ENCODE results near the gene SYP. TPM values are rescaled to one million over a fixed set of nuclear protein-coding genes. Genes with fewer than 3 reads are reported as not detected.

Gene SYP
- total RNA-seq, 1 donor from 2014 or later, result 1.5 TPM

- Mint-ChIP-seq H3K27me3 (ENCODE audit: low read depth) (no peaks in the 10 kb centered on the region), H3K4me3 (ENCODE audit: unreplicated experiment) (no peak overlapping the region), H3K27ac (ENCODE audit: unreplicated experiment) (no peak overlapping the region), H3K9me3 (ENCODE audit: low read depth) (peaks cover 4% of the 10 kb centered on the region), H3K36me3 (ENCODE audit: low read depth) (no peaks in the 10 kb centered on the region), H3K4me1 (ENCODE audit: low read depth) (peaks cover 31% of the 10 kb centered on the region)
- no peak for DNase-seq (ENCODE audit: low spot score)
- no peak for TF ChIP-seq CTCF (IDR thresholded peaks at IDR 0.05)
Observed at GRCh38 chrX:49187526-49187925, 12.5 kb downstream of the SYP start.

DNA sequence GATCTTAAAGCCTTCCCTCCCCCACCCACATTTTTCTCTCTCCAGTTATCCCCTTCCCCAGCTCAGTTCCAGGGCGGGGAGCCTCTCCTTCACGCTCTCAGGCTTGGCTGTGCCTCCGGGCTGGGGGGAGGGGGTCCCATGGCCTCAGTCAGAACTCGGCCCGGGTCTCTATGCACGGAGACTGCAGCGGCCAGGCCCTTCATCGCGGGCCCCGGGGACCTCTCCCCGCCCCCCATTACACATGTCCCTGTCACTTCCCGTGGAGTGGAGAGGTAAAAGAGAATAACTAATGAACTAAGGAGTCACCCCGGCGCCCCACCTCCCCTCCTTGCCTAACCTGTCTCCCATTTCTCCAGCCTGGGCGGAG is 13.0 kb downstream of the SYP start:
- Mint-ChIP-seq H3K36me3 (ENCODE audit: low read depth) (peaks cover 3% of the 10 kb centered on the region), H3K27me3 (ENCODE audit: low read depth) (no peaks in the 10 kb centered on the region), H3K4me1 (ENCODE audit: low read depth) (peaks cover 31% of the 10 kb centered on the region), H3K4me3 (ENCODE audit: unreplicated experiment) (no peak overlapping the region), H3K27ac (ENCODE audit: unreplicated experiment) (no peak overlapping the region), H3K9me3 (ENCODE audit: low read depth) (peaks cover 4% of the 10 kb centered on the region)
- no peak for TF ChIP-seq CTCF (IDR thresholded peaks at IDR 0.05)
- no peak for DNase-seq (ENCODE audit: low spot score)

- Mint-ChIP-seq H3K36me3 (ENCODE audit: low read depth) (peaks cover 3% of the 10 kb centered on the region), H3K9me3 (ENCODE audit: low read depth) (peaks cover 4% of the 10 kb centered on the region), H3K4me1 (ENCODE audit: low read depth) (peaks cover 31% of the 10 kb centered on the region), H3K27me3 (ENCODE audit: low read depth) (no peaks in the 10 kb centered on the region), H3K4me3 (ENCODE audit: unreplicated experiment) (peak within 1 kb of the TSS; percentile 66), H3K27ac (ENCODE audit: unreplicated experiment) (peak within 1 kb of the TSS; percentile 32)
- DNase-seq (ENCODE audit: low spot score), result no peak
- peak; percentile 67 for TF ChIP-seq CTCF (IDR thresholded peaks at IDR 0.05)
Observed at GRCh38 chrX:49186125-49187027, 13.6 kb downstream of the SYP start, which contains the start of gene PRICKLE3. TSS of gene PRICKLE3 (minus strand) at chrX:49186373. CDS start at chrX:49186297, 76 bp downstream.

GRCh38 chrX:49184294-49185281 is 15.4 kb downstream of the SYP start:
- no peak for TF ChIP-seq CTCF (IDR thresholded peaks at IDR 0.05)
- H3K27ac Mint-ChIP-seq (ENCODE audit: unreplicated experiment), result peak overlapping the region; percentile 70

More at GRCh38 chrX:49184294-49185281, 15.4 kb downstream of the SYP start:
- Mint-ChIP-seq H3K4me1 (ENCODE audit: low read depth) (peaks cover 19% of the 10 kb centered on the region), H3K36me3 (ENCODE audit: low read depth) (peaks cover 4% of the 10 kb centered on the region), H3K9me3 (ENCODE audit: low read depth) (peaks cover under 1% of the 10 kb centered on the region), H3K4me3 (ENCODE audit: unreplicated experiment) (peak overlapping the region; percentile 66), H3K27me3 (ENCODE audit: low read depth) (no peaks in the 10 kb centered on the region)
- DNase-seq (ENCODE audit: low spot score), result peak; percentile 43
